ENCODE results near the gene PRR23C. TPM values are rescaled to one million over a fixed set of nuclear protein-coding genes. Genes with fewer than 3 reads are reported as not detected.

Gene PRR23C
- polyA plus RNA-seq, 10 donors, result not detected

- DNase-seq, result no peak
These were observed 39.2 kb downstream of the PRR23C start for GRCh38 chr3:139005356-139005993.

- no peak for DNase-seq
These were observed 49.0 kb downstream of the PRR23C start for GRCh38 chr3:138995706-138996105.

Other genes starting within 250 kb of the PRR23C start
- gene PIK3CB, start 210.0 kb downstream of the PRR23C start, polyA plus RNA-seq (ENCODE audit: insufficient read length in 10 of 10), result 10 to 100 TPM in 5 of 10 donors, 1 to 10 TPM in 5; 7.2 to 15.3 (median 10.1) TPM
- under 1 TPM in 6 of 10 donors, not detected in 4; 0.04 to 0.41 (median 0.08) TPM for gene FOXL2, start 97.8 kb downstream of the PRR23C start, polyA plus RNA-seq (ENCODE audit: insufficient read length in 10 of 10)
- gene FOXL2NB, start 97.7 kb downstream of the PRR23C start, polyA plus RNA-seq (ENCODE audit: insufficient read length in 10 of 10), result under 1 TPM in 7 of 10 donors, not detected in 3; 0.05 to 0.35 (median 0.13) TPM
- not detected for gene PRR23A, start 38.6 kb downstream of the PRR23C start, polyA plus RNA-seq (ENCODE audit: insufficient read length in 10 of 10)
- gene PRR23B, start 24.0 kb downstream of the PRR23C start, polyA plus RNA-seq (ENCODE audit: insufficient read length in 10 of 10), result not detected